ENCODE results near the gene FOXB2.
"Not testable (repeated sequence)": the region's sequence is repeated elsewhere in the genome, so short reads cannot be mapped to it uniquely, and the experiment has no call there.

FOXB2 gene

DNA sequence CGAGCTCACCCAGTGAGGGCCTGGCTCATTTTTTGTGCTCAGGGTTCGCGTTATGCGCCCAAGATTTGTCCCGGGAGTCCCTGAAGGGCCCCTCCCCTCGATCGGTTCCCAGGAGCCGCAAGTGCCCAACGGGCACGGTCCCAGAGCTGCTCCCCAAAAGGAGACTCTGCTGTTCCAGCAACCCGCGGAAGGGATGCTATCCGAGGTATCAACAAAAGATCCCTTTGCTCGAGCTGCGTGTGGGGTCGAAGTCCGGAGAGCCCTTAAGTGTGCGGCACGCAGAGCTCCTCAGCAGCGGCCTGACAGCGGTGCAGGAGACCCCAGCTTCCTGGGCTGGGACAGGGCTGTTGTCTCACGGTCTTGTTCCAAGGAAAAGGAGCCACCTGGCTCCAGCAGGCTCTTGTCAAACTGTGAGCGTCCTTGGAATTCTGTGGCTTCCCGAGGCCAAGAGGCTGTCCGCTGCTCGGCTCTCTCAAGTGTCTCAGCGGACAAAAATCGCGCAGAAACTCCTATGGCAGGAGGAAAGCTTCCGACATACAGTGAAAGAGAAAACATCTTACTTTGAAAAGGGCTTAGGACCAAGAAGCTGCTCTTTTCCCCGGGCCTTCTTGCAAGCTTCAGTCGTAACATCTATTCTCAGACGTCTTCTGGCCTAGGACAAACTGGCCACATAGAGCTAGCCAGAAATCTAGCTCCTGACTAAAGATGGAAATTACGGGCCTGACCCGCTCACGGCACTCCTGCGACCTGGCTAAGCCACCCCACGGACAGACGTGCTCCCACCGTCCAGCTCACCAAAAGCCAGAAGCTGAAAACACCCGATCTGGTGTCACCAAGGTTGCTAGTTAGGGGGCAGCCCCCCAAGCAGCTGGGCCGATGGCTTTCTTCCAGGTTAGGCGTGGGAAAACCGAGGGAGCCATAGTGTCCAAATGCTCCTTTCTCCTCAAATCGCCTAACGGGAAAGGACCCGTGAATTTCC, 2.6 kb upstream of the FOXB2 start:
- no peak for DNase-seq

DNA sequence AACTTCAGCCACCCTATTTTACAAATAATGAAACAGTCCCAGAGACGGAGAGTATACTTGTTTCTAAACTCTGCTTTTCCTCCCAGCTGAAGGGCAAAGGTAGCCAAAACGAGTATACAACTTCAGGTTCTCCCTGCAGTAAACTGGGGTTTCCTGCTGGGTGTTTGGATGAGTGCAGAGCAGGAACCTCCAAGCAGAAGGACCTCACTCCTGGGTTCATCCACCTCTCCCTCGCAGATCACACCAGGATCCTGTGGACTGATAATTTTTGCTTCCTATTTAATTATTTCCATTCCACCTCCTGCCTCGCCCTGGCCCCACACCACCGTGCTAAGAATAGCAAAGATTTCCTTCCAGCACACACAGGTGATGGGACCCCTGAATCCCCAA, 2.0 kb upstream of the FOXB2 start:
- no peak for DNase-seq

GRCh38 chr9:77018058-77018968, 1.1 kb upstream of the FOXB2 start:
- no peak for DNase-seq

- DNase-seq, result no peak
These were observed 553 bp upstream of the FOXB2 start for GRCh38 chr9:77018969-77019235.

GRCh38 chr9:77019926-77020412, 514 bp downstream of the FOXB2 start:
- no peak for DNase-seq

- no peak for DNase-seq
These were observed 1.2 kb downstream of the FOXB2 start for GRCh38 chr9:77020413-77021290.

DNA sequence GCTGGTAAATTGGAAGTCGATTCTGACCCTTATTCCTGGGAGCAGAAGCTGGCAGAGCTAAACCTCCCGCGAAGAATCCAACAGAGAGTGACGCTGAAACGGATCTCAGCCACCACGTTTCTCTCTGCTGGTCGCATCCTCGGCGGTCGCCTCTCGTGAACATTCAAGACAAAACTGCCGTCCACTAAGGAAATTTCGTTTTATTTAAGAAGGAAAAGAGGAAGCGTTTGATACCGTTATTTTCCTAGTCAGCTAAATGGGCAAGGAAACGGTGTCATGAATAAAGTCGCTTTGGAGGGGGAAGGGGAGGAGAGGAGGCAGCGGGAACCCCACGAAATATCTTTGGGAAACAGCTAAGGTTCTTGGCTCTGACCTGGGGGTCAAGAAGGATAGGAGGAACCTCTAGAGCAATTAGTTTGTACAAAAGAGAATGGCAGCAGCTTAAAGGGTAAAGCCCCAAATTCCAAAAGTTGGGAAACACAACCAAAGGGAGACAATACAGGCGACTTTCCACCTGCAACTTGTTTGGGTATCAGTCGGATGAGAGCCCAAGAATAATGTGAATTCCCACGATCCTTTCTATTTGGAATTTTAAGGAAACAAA, 1.9 kb downstream of the FOXB2 start:
- DNase-seq, result no peak

DNA sequence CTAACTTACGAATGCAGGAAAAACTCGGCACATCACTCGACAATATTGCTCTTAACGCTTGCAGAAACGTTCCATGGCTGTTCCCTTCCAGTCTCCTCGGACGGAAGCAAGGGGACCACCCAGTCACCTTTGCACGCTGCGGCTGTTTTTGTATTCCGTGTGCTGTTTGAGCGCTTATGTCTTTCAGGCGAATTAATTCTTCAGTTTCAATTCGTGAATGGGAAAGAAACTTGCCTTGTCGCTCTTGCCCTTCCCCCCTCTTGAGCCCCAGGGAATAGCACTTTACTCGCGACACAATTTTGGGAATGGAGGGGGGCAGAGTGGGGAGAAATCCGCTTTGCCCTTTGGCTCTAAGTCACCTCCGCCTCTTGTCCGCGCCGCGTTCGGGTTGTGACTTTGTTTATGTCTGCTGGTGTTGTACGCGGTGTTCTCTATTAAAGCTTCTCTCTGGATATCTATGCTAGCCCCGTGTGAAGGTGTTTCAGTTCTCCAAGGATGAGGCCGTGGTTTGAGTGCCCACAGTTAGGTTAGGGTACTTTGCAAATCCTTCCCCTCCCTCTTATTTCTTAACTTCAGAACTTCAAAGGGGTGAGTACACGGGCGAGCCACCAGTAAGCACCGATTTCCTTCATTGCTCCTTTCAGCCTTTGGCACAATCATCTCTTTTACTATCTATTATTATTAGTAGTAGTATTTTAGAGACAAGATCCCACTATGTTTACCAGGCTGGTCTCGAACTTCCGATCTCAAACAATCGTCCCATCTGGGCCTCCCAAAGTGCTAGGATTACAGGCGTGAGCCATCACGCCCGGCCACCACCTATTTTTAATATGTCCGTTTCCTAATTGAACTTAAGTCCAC, 2.7 kb downstream of the FOXB2 start:
- no peak for DNase-seq

DNA sequence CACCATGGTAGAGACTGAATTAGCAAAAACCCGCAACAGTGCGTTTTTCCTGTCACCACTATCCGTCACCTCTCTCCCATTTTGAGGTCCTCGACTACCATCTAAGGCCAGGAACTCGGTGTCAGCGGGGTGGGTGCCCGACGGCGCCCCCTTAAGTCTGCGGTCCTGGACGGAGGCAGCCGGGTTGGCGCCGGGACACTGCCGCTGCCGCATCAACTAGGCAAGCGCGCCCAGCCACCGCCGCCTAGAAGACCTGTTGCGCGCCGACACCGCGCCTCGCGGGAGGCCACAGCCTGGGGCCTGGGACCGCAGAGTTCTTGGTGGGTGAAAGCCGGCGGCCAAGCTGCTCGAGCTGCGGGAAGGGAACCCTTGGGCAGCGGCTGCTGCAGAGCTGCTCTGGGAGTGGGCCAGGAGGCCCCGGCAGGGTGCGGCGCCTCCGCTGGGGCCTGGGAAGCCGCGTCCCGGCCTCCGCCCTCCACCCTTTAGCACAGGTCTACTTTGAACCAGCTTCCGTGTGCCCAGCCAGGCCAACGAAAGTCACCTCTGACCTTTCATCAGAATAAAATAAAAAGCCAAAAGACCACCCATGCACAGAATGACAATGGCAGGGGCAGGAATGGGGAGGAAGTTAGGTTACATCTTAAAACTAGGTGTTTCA, 3.5 kb downstream of the FOXB2 start:
- no peak for DNase-seq

DNA sequence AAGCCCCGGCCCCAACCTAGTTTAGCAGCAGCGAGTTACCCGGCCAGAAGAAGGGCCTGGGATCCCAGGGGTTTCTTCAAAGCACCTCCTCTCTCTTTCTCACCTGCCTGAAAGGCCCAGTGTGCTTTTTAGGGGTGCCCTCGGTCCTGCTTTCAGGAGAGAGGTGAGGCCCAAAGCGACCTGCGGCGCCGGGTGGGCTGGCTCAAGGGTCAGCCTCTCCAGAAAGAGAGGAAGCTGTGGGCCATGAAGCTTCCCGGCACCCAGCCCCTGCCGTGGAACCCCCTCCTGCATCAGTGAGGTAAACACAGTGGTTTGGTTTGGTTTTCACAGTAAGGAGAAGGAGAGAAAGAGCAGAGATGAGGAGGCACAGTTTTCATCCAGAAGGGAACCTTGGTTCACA, 4.3 kb downstream of the FOXB2 start:
- DNase-seq, result no peak

DNA sequence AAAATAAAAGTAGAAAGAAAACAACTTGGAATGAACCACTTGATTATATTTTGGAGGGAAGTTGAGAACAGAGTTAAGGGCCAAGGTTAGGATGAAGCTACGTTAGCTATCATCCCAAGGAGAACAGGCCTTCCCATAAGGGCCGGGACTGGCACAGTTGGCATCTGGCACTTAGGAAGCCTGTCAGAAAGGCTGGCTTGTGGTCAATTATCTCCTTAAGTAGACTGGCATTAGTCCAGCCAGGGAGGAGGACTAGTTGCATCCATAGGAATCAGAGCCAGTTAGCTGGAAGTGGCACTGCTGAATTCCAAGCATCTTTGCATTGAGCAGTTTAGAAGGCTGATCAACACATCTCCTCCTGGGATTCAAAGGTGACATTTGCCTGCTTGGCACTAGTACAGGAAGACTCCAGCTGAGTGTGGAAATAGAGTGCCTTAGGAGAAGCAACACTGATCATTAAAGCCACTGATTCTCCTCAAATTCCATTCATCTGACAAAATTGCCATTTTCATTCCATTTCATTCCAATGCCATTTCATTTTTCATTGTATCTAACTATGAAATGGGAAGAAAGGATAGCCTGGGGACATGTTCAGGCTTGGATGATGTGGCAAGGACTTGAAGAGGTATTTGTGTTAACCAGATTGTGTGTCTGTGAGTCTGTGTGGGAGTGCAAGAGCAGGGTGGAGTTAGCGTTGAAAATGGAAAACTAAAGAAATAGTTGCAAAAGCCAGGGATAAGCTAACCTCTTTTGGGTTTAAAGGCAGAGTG, 5.5 kb downstream of the FOXB2 start:
- DNase-seq, result no peak

DNA sequence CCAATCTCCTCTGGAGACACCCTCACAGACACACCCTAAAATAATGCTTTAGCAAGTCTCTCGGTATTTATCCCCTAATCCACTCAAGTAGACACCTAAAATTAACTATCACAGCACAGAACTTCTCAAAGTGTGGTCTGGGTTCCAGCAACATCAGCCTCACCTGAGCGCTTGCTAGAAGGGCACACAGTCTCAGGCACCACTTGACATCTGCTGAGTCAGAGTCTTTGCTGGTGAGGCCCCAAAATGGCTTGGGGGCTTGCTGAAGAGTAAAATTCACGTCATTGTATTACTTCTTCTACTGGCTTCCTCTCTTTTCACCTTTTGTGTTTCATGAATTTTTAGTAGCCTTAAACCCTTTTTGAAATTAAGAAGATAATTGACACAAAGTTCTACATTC, 9.0 kb downstream of the FOXB2 start:
- DNase-seq, result no peak

- DNase-seq, result no peak
These were observed 10.6 kb downstream of the FOXB2 start for GRCh38 chr9:77030045-77030444.

DNA sequence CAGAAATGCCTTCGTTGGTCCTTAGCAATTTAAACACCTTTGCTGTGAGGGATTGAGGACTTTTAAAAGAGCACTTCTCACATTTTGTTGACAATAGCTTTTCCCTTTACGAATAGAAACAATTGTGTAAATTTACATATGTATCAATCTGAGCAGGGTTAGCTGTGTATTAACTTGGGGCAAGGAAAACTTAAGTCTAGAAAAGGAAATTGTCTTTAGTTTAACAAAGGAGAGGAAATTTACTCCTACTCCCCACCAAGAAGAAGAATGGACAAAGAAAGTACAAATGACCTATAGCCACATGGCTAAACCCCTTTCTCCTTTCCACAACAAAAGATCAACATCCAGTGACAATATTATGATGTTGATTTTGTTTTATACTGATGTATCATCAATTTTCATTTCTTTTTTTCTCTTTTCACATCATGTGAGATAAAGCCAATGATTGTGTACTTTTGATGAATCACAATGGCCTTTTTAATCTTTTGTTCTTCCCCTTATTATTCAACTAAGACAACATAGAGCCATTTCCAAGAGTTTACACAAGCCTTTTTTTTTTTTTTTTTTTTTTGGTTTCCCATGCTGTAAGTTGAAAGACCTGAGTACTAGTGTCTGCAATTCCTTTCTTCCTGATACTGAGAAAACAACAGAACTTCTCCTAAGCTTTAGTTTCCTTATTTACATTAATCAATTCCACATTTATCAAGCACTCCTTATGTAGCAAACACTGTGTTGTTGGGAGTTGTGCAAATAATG, 19.0 kb downstream of the FOXB2 start:
- DNase-seq, result no peak

- no peak for DNase-seq
These were observed 20.9 kb downstream of the FOXB2 start for GRCh38 chr9:77040340-77040739.

DNA sequence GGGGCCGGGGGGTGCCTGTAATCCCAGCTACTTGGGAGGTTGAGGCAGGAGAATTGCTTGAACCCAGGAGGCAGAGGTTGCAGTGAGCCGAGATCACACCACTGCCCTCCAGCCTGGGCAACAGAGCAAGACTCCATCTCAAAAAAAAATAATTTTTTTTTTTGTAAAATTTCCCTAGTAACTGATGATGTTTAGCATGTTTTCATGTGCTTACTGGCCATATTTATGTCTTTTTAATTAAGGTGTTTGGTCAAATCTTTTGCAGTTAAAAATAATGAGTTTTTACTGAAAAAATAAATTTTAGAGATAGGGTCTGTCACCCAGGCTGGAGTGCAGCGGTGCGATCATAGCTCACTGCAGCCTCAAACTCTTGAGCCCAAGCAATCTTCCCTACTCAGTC, 24.3 kb downstream of the FOXB2 start:
- DNase-seq, result not testable (repeated sequence)

GRCh38 chr9:77060681-77061080, 41.2 kb downstream of the FOXB2 start:
- DNase-seq, result not testable (repeated sequence)

DNA sequence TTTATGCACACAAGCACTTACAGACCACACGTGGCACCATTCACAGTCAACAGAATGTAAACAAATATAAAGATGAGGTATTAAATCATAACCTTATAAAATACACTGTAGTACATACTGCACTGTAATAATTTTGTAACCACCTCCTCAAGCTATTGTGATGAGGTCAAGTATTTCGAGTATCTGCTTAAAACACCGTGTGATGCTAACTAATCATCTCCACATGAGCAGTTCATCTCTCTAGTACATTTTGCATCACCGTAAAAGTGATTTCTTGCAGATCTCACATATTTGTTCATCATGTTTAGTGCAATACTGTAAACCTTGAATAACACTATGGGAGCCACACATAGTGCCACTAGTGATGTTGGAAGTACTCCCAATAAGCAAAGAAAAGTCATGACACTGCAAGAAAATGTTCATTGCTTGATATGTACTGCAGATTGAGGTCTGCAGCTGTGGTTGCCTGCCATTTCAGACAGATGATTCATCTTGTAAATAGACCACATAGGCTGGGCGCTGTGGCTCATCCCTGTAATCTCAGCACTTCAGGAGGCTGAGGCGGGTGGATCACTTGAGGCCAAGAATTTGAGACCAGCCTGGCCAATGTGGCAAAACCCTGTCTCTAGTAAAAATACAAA, 44.3 kb downstream of the FOXB2 start:
- no peak for DNase-seq

DNA sequence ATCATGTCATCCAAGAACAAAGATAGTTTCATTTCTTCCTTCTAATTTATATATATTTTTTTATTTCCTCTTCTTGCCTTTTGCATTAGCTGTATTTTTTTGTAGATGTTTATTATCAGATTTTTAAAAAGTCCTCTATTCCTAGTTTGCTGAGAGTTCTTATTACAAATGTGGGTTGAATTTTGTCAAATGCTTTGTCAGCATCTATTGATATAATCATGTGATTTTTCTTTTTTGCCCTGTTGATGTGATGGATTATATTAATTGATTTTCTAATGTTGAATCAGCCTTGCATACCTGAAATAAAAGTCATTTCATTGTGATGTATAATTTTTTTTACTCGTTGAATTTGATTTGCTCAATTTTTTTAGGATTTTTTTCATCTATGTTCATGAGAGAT, 46.9 kb downstream of the FOXB2 start:
- no peak for DNase-seq

Measured in activated naive CD4-positive, alpha-beta T cell treated with anti-CD3 and anti-CD28 coated beads, Interleukin-2, amount 50 U/mL, for 16 hours (primary cell).